ENCODE measurements around the gene LHX6. TPM values are rescaled to one million over a fixed set of nuclear protein-coding genes. Genes with fewer than 3 reads are reported as not detected.

LHX6 gene
- total and polyA plus RNA-seq, 9 of the 15 experiments (the other 6 are each of a cell fraction or from before 2014, with no cell fraction given) = 2.8 to 16.3 (median 7.9) TPM

DNA sequence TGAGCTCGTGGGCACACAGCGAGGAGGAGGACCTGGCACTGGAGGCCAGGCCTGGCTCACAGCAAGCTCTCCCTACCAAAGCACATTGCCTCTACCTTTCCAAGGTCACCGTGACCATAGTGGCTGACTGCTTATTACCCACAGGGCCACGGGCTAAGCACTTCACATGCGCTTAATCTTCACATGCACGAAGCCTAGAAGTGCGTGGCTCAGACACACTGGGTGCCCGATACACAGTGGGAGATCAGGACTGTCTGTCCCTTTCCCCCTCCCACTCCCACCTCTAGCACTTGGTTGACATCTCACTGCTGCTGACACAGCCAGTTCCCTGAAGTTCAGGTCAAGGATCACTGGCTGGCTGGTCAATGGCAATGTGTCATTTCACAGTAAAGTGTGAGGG, 23.6 kb downstream of the LHX6 start:
- Histone ChIP-seq H3K9me3 (replicated peaks; ENCODE audit: control insufficient read depth, insufficient read depth, low read depth, low read length) (no peaks in the 10 kb centered on the region), H3K79me2 (ENCODE audit: control insufficient read depth, insufficient read depth, low read length) (no peaks in the 10 kb centered on the region), H3K4me1 (replicated peaks in 1 of 2; ENCODE audit: control insufficient read depth in 2 of 2, insufficient read depth in 2 of 2, low read length in 2 of 2) (peaks cover 0 to 4% of the 10 kb centered on the region in 2 experiments; a peak in 1 of 5 replicates), H3K27ac (ENCODE audit: extremely low read depth, low read depth, low read length) (no peak overlapping the region), H4K20me1 (replicated peaks; ENCODE audit: control insufficient read depth, insufficient read depth, low read length) (0 out of 2 replicates have a peak, but pooled peaks cover 4% of the 10 kb centered on the region), H2AFZ (ENCODE audit: low read depth, low read length) (no peak overlapping the region), H3K4me2 (ENCODE audit: insufficient read depth, low read length) (no peak overlapping the region), H3K9ac (ENCODE audit: insufficient read depth in 1 of 2, low read depth in 2 of 2, low read length in 2 of 2) (peak overlapping the region in 1 of 2 experiments; percentile 23; a peak in 1 of 4 replicates), H3K9me1 (ENCODE audit: control insufficient read depth, insufficient read depth, low read length) (no peaks in the 10 kb centered on the region), H3K36me3 (ENCODE audit: control insufficient read depth, insufficient read depth, low read length) (peaks cover 46% of the 10 kb centered on the region; the same call in 2 of the 3 replicates), H3K4me3 (no peak overlapping the region), H3K27me3 (ENCODE audit: control insufficient read depth in 2 of 2, insufficient read depth in 2 of 2, low read length in 2 of 2) (no peaks in the 10 kb centered on the region)
- no peak for DNase-seq (ENCODE audit: extremely low read depth in 1 of 4, low spot score in 3 of 4)
- no peak for ATAC-seq
- POLR2A ChIA-PET = no interaction called here
- TF ChIP-seq NCOA2 (IDR thresholded peaks at IDR 0.05; ENCODE audit: partially characterized antibody in 2 of 2) (no peak), ZNF165 (CRISPR knock-in tag; IDR thresholded peaks at IDR 0.05; ENCODE audit: borderline replicate concordance) (no peak), RBM15 (IDR thresholded peaks at IDR 0.05; ENCODE audit: insufficient read depth, low read length) (no peak)
- TF ChIP-seq, protein P1, sequence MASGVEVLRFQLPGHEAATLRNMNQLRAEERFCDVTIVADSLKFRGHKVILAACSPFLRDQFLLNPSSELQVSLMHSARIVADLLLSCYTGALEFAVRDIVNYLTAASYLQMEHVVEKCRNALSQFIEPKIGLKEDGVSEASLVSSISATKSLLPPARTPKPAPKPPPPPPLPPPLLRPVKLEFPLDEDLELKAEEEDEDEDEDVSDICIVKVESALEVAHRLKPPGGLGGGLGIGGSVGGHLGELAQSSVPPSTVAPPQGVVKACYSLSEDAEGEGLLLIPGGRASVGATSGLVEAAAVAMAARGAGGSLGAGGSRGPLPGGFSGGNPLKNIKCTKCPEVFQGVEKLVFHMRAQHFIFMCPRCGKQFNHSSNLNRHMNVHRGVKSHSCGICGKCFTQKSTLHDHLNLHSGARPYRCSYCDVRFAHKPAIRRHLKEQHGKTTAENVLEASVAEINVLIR (CRISPR knock-in tag; IDR thresholded peaks at IDR 0.05) = no peak
- TF ChIP-seq, protein P2, sequence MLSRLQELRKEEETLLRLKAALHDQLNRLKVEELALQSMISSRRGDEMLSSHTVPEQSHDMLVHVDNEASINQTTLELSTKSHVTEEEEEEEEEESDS (CRISPR knock-in tag; IDR thresholded peaks at IDR 0.05) = no peak
- no TSS peak for BruUV-seq (replicated peaks)
- FAIRE-seq = no peak
- CTCF ChIA-PET (ENCODE audit: low intra/inter-chr PET ratio) = no interaction called here
- in situ Hi-C loops (cut with MboI) (no loop called here), intact Hi-C loops (cut with micrococcal nuclease) (no loop called here)
- WGBS (ENCODE audit: insufficient coverage, low coverage, missing lambda C conversion rate) = 96% methylated on average over 7 of the region's 8 CpGs

Measured in K562 (cell line).